ACC112 (cell line): ENCODE measurements around the gene RSBN1L.
A peak's percentile ranks its signal among the peaks of the same experiment; 100 is the strongest.
"Not testable (repeated sequence)": the region's sequence is repeated elsewhere in the genome, so short reads cannot be mapped to it uniquely, and the experiment has no call there.

Experiments
- H2AFZ ChIP-seq: fragments of 200-600 bp; sonication (generic); one replicate; pipeline ENCODE4 v1.6.0; 2017; ENCODE audit warnings: antibody characterized with exemption, low read length; ENCODE audit not compliant: unreplicated experiment
- H3K27ac ChIP-seq: fragments of 200-600 bp; sonication (generic); 2 replicates; pipeline ENCODE4 v1.5.1; 2014; ENCODE audit warnings: low read depth, mild to moderate bottlenecking, antibody characterized with exemption, low read length, moderate library complexity
- H3K27me3 ChIP-seq: fragments of 200-600 bp; sonication (generic); 2 replicates; pipeline ENCODE4 v1.6.1; 2014; ENCODE audit warnings: mild to moderate bottlenecking, antibody characterized with exemption, low read length, moderate library complexity, mixed read lengths; ENCODE audit not compliant: insufficient read depth
- H3K36me3 ChIP-seq: fragments of 200-600 bp; sonication (generic); 2 replicates; pipeline ENCODE4 v1.6.1; 2016; ENCODE audit warnings: mild to moderate bottlenecking, antibody characterized with exemption, low read length, moderate library complexity, mixed read lengths; ENCODE audit not compliant: insufficient read depth
- H3K4me1 ChIP-seq: fragments of 200-600 bp; sonication (generic); one replicate; pipeline ENCODE4 v1.6.1; 2016; ENCODE audit warnings: low read length, mixed read lengths; ENCODE audit not compliant: insufficient read depth, unreplicated experiment, control insufficient read depth
- H3K4me3 ChIP-seq: fragments of 200-600 bp; sonication (generic); 2 replicates; pipeline ENCODE4 v1.5.1; 2014; ENCODE audit warnings: mild to moderate bottlenecking, low read depth, low read length
- H3K79me2 ChIP-seq: fragments of 200-600 bp; sonication (generic); one replicate; pipeline ENCODE4 v1.6.0; 2016; ENCODE audit warnings: low read length; ENCODE audit not compliant: control insufficient read depth, unreplicated experiment, insufficient read depth

Gene RSBN1L

DNA sequence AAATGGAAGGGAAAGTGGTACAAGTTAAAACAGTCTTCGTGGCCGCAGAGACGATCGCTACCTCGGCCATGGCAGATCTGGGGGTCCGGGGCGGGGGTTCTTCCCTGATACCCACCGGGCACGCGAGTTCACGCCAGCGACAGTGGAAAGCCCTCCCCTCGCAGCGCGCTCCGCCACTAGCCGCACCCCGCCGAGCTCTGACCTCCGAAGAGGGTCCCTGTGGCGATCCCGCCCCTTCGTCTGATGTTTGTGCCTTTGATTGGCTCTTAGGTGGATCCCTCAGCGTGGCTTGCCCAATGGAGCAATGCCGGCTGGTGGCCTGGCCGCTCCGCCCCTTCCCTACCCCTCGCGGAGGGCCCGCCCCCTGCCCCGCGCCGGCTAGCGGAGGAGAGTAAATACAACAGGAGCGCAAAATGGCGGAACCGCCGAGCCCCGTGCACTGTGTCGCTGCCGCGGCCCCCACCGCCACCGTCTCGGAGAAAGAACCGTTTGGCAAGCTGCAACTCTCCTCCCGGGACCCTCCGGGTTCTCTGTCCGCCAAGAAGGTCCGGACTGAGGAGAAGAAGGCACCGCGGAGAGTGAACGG lies at the start of gene RSBN1L:
Gene RSBN1L, plus strand, starts transcription at position 403 of the 586 bp plus-strand sequence. Its CDS starts 11 bp downstream, at position 414.
- Histone ChIP-seq H3K36me3 (no peaks in the 10 kb centered on the region), H3K4me1 (peaks cover 13% of the 10 kb centered on the region), H3K79me2 (peaks cover 70% of the 10 kb centered on the region), H2AFZ (peak within 1 kb of the TSS; percentile 87), H3K27me3 (no peaks in the 10 kb centered on the region), H3K27ac (peak within 1 kb of the TSS; percentile 57), H3K4me3 (peak within 1 kb of the TSS; percentile 96)

GRCh38 chr7:77648742-77649338 lies 47.4 kb upstream of the RSBN1L start:
- H3K79me2 ChIP-seq, result no peaks in the 10 kb centered on the region
- peaks cover 17% of the 10 kb centered on the region for H3K4me1 ChIP-seq
- no peak overlapping the region for H3K4me3 ChIP-seq
- H3K27me3 ChIP-seq, result no peaks in the 10 kb centered on the region
- H3K27ac ChIP-seq, result no peak overlapping the region
- peaks cover 9% of the 10 kb centered on the region for H3K36me3 ChIP-seq
- no peak overlapping the region for H2AFZ ChIP-seq

- H3K79me2 ChIP-seq, result no peaks in the 10 kb centered on the region
- peaks cover 12% of the 10 kb centered on the region; the same call in 1 of the 2 replicates for H3K36me3 ChIP-seq
- H3K27ac ChIP-seq, result peak overlapping the region; percentile 44
- H2AFZ ChIP-seq, result no peak overlapping the region
- no peak overlapping the region for H3K4me3 ChIP-seq
- no peaks in the 10 kb centered on the region for H3K27me3 ChIP-seq
- peaks cover 17% of the 10 kb centered on the region for H3K4me1 ChIP-seq
These were observed 46.4 kb upstream of the RSBN1L start for GRCh38 chr7:77649716-77650349.

GRCh38 chr7:77651575-77652162 lies 44.6 kb upstream of the RSBN1L start:
- no peaks in the 10 kb centered on the region for H3K79me2 ChIP-seq
- no peaks in the 10 kb centered on the region for H3K27me3 ChIP-seq
- no peak overlapping the region for H3K27ac ChIP-seq
- peaks cover 17% of the 10 kb centered on the region for H3K4me1 ChIP-seq
- peaks cover 10% of the 10 kb centered on the region; the same call in 1 of the 2 replicates for H3K36me3 ChIP-seq
- no peak overlapping the region for H3K4me3 ChIP-seq
- no peak overlapping the region for H2AFZ ChIP-seq

DNA sequence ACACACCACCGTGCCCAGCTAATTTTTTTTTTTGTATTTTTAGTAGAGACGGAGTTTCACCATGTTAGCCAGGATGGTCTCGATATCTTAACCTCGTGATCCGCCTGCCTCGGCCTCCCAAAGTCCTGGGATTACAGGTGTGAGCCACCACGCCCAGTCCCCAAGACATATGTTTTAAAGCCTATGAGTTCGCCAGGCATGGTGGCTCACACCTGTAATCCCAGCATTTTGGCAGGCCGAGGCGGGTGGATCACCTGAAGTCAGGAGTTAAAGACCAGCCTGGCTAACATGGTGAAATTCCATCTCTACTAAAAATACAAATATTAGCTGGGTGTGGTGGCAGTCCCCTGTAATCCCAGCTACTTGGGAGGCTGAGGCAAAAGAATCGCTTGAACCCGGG lies 43.4 kb upstream of the RSBN1L start:
- not testable (repeated sequence) for H2AFZ ChIP-seq, H3K27me3 ChIP-seq, H3K4me3 ChIP-seq, H3K79me2 ChIP-seq, H3K27ac ChIP-seq
- peaks cover 11% of the 10 kb centered on the region; the same call in 1 of the 2 replicates for H3K36me3 ChIP-seq
- H3K4me1 ChIP-seq, result peaks cover 17% of the 10 kb centered on the region

- H3K4me1 ChIP-seq, result peaks cover 17% of the 10 kb centered on the region
- H2AFZ ChIP-seq, result no peak overlapping the region
- no peaks in the 10 kb centered on the region for H3K79me2 ChIP-seq
- no peaks in the 10 kb centered on the region for H3K27me3 ChIP-seq
- no peak overlapping the region for H3K27ac ChIP-seq
- no peak overlapping the region for H3K4me3 ChIP-seq
- H3K36me3 ChIP-seq, result peaks cover 15% of the 10 kb centered on the region; the same call in 1 of the 2 replicates
These were observed 42.7 kb upstream of the RSBN1L start for GRCh38 chr7:77653572-77653971.

DNA sequence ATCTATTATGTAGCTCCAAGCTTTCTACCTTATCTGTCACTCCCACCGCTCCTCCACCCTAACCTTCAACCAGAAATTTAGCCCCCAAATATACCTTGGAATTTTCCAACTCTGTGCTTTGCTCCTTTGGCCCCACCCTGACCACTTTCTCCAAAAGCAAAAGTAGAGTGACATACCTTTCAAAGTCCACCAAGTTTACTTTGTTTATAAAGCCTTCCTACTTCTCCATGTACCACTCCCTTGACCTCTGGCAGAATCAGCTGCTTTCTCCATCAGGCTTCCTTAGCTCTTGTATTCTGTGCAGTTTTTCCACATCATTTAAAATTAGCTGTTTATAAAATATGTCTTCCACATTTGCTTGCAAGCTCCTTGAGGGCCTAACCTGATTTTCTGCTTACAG lies 40.9 kb upstream of the RSBN1L start:
- Histone ChIP-seq H3K4me3 (no peak overlapping the region), H3K79me2 (no peaks in the 10 kb centered on the region), H3K4me1 (peaks cover 4% of the 10 kb centered on the region), H2AFZ (no peak overlapping the region), H3K27me3 (no peaks in the 10 kb centered on the region), H3K27ac (no peak overlapping the region), H3K36me3 (peaks cover 15% of the 10 kb centered on the region; the same call in 1 of the 2 replicates)

DNA sequence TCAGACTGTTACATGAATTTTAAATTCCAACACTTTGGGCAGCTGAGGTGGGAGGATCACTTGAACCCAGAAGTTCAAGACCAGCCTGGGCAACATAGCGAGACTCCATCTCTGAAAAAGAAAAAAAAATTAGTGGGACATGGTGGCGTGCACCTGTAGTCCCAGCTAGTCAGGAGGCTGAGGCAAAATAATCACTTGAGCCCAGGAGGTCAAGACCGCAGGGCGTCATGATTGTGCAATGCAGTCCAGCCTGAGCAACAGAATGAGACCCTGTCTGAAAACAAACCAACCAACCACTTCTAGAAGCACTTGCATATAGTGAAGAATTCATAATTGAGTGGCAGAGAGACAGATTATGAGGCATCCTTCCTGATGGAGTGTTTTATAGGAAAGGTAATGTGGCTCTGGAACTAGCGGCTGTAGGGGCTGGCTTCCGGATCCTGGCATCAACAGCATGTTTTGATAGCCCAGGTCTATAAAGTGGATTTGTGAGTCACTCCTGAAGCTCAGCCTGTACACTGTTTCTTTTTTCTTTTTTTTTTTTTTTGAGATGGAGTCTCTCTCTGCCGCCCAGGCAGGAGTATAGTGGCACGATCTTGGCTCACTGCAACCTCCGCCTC lies 40.3 kb upstream of the RSBN1L start:
- Histone ChIP-seq H3K27ac (no peak overlapping the region), H3K36me3 (peaks cover 15% of the 10 kb centered on the region; the same call in 1 of the 2 replicates), H3K79me2 (no peaks in the 10 kb centered on the region)

DNA sequence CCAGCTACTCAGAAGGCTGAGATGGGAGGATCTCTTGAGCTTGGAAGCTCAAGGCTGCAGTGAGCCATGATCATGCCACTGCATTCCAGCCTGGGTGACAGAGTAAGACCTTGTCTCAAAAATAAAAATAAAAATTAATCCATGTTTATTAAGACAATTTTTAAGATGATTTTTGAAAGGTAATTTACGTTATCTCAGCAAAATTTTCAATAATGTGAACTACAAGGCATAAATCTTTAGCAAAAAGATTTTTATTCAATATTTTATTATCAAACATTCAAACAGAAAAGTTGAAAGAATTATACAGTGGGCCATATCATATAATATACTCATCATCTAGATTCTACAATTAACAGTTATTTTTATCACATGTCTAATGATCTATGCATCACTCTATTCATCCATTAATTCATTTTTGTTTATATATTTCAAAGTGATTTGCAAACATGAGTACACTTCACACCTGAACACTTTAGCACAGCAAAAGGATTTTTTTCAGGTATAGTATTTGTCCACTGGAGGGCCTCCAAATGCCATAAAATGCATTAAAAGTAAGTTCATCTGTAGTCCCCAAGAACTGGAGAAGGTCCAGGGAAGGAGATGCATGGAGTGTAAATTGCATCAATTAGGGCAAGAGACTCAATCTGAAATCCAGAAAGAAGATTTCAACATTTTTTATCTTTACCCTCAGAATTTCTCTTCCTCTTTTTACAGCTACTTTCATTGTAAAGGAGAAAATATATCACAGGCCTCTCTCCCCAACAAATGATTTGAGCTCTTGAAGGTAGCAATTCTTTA lies 38.6 kb upstream of the RSBN1L start:
- Histone ChIP-seq H3K4me3 (no peak overlapping the region), H2AFZ (no peak overlapping the region), H3K27me3 (no peaks in the 10 kb centered on the region), H3K36me3 (peaks cover 15% of the 10 kb centered on the region; the same call in 1 of the 2 replicates), H3K79me2 (no peaks in the 10 kb centered on the region), H3K4me1 (no peaks in the 10 kb centered on the region), H3K27ac (no peak overlapping the region)

More for the DNA sequence above, 40.3 kb upstream of the RSBN1L start:
- no peaks in the 10 kb centered on the region for H3K27me3 ChIP-seq
- H3K4me3 ChIP-seq, result no peak overlapping the region
- no peak overlapping the region for H2AFZ ChIP-seq
- no peaks in the 10 kb centered on the region for H3K4me1 ChIP-seq

DNA sequence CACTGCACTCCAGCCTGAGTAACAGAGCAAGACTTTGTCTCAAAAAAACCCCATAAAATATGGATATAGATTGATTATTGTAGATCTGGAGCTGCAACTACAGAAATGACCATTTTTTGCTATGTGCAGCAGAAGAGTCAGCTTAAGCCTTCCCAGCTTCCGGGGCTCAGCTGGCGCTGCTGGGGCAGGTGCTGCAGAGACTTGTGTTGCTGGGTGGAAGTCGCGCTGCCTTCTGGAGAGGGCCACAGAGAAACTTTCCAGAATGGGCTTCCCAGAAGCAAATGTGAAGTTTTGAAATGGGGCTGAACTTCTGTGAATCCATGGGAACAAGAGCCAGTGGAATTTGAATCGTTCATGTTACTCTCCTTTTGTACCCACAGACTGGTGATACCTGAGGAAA lies 37.3 kb upstream of the RSBN1L start:
- no peak overlapping the region for H3K27ac ChIP-seq
- H2AFZ ChIP-seq, result no peak overlapping the region
- no peaks in the 10 kb centered on the region for H3K27me3 ChIP-seq
- no peaks in the 10 kb centered on the region for H3K4me1 ChIP-seq
- no peak overlapping the region for H3K4me3 ChIP-seq
- peaks cover 11% of the 10 kb centered on the region; the same call in 1 of the 2 replicates for H3K36me3 ChIP-seq
- no peaks in the 10 kb centered on the region for H3K79me2 ChIP-seq
